ENCODE measurements around the gene PLEKHO2.

The PLEKHO2 gene

GRCh38 chr15:64912379-64913325, 70.9 kb downstream of the PLEKHO2 start:
- no peak for DNase-seq (ENCODE audit: low spot score)

DNA sequence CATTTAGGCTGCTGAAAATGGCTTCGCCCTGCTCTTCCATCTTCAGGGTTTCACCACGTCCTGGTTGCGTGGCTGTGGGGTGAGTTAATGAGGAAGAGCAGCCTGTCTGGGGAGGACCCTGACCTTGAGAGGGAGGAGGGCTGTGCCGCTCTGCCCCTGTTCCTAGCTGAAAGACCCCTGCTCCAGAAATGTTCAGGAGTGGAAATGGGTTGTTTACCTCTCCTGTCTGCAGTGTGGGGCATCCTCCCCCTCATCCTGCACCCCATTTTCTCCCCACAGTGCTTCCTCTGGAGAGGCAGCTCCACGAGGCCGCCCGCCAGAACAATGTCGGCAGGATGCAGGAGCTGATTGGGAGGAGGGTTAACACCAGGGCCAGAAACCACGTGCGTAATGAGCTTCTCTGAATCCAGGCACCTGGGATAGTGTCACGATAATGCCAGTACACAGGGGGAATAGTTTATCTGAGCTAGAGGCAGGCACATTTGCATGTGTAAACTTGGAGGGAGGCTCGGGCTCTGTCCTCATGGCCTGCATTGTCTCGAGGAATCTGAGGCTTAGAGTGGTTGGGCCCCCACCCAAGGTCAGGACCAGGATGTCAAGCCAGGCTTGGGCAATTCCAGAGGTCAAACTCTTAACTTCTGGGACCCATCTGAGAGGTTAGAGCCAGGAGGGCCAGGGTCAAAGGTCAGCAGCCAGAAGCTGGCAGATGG, 74.0 kb downstream of the PLEKHO2 start:
- DNase-seq (ENCODE audit: low spot score) = no peak

DNA sequence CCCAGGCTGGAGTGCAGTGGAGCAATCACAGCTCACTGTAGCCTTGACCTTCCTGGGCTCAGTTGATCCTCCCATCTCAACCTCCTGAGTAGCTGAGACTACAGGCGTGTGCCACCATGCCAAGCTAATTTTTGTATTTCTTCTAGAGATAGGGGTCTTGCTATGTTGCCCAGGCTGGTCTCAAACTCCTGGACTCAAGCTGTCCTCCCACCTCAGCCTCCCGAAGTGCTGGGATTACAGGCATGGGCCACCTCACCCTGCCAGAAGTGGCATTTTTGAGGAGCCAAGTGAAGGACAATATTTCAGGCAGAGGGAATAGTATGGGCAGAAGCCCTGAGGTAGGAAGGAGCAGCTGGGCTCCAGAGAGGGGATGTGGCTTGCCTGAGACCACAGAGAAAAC, 74.7 kb downstream of the PLEKHO2 start:
- DNase-seq (ENCODE audit: low spot score) = no peak

DNA sequence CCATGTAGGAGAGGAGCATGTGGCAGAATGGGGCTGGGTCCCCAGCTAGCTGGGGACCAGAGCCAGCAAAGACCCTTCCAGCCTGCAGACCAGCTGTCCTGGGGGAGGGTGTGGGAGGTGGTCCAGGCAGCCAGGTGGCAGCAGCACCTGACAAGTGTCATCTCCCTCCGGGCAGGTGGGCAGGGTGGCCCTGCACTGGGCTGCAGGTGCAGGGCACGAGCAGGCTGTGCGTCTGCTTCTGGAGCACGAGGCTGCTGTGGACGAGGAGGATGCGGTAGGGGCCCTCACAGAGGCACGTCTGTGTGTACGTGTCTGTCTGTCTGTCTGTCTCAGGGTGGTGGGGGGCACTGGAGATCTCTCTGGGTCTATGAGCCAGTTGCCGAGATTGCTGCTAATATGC, 75.5 kb downstream of the PLEKHO2 start:
- DNase-seq (ENCODE audit: low spot score) = no peak

Measured in AG08396 (cell line).